HG03520 (cell line): ENCODE measurements around the gene AOPEP.

ENCODE experiments used
- ATAC-seq: cut with Tn5 transposase; IDR thresholded peaks from one replicate; pipeline ENCODE4 v1.9.1; 2021; ENCODE audit warnings: mild to moderate bottlenecking, moderate library complexity; ENCODE audit not compliant: unreplicated experiment

AOPEP gene

GRCh38 chr9:95073042-95073607 is 346.6 kb downstream of the AOPEP start:
- ATAC-seq: no peak

GRCh38 chr9:95073918-95074317 is 347.4 kb downstream of the AOPEP start:
- ATAC-seq: no peak

- no peak for ATAC-seq
Measured at GRCh38 chr9:95074632-95075031, 348.1 kb downstream of the AOPEP start.

GRCh38 chr9:95075700-95076099 is 349.2 kb downstream of the AOPEP start:
- ATAC-seq: no peak

GRCh38 chr9:95076696-95077052 is 350.2 kb downstream of the AOPEP start:
- no peak for ATAC-seq

DNA sequence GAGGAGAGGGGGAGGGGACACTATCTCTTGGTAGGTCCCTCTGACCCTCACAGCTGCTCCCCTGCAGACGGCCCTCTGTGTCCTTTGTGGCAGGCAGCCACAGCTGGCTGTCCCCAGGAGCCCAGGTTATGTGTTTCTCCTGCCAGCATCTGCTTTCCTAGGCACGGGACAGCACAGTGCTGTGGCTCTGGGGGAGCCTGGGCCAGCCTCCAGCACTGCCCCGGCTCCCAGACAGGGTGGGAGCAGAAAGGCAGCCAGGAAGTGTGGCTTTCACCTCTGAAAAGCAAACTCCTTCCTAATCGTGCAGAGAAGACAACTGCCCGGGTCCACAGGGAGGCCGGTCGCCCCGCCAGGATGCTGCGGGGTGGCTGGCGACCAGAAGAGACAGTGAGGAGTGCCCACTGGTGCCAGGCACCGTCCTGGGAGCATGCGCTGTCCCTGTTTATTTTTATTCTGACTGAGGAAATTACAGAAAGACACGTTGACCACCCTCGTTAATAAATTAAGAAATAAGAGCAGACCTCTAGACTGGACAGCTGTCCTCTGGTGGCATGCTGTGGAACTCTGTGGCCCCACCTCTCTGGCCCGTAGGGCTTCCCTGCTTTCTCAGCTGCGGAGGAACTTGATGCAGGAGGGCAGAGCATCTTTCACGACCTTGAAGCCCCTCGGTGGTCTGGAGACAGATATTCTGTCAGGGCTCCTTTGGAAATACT is 350.7 kb downstream of the AOPEP start:
- no peak for ATAC-seq

GRCh38 chr9:95077766-95078370 is 351.4 kb downstream of the AOPEP start:
- ATAC-seq: no peak

DNA sequence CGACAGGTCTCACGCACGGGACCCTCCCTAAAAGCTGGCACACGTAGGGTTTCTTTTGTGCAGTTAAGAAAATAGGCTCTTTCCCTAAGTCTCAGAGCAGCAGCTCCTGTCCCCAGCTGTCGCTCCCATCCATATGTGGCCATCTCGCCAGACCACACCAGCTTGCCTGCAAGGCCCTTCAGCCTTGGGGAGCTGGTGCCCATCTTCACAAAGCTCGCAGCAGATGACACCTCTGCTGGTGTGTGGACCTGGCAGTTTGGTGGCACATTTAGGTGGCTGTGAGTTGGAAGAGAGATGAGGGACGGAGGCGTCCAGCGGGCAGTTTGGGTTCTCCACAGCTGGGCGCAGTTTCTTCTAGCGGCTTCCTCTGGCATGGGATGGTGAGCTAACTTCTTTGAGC is 352.0 kb downstream of the AOPEP start:
- ATAC-seq: no peak

GRCh38 chr9:95078939-95079338 is 352.4 kb downstream of the AOPEP start:
- no peak for ATAC-seq

DNA sequence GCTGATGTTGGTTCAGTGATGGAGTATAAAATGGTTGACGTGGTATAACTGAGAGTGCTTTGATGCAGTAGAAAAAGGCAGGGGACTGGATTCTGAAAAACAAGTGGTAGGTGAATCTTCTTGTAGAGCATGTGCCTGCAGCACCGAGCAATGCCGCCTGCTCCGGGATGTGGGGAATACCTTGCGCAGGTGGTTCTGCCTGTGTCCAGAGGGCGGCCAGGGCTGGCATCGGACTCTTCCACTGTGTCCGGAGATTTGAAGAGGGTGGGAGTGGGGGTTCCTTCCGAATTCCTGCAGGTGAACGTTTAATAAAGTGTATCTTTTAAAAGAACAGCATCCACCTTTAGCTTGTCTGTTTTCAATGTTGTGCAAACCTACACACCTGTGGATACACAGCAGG is 353.0 kb downstream of the AOPEP start:
- no peak for ATAC-seq

- no peak for ATAC-seq
Measured at GRCh38 chr9:95080961-95081647, 354.6 kb downstream of the AOPEP start.

DNA sequence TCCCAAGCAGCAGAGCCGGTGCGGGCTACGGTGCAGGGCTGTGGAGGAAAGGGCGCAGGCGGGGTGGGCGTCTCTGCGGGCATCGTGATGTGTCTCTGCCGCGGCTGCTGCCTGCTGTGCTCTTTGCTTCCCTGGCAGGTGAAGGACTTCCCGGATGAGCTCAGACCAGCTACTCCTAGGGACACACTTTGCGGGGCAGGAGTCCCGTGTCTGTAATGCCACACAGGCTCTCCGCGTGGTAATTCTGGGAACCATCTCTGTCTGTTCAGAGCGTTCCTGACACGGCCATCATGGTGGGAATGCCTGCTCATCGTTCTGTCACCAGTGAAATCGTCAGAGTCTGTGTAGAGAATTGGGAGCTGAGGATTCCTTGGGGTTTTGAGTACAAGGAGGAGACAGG is 355.5 kb downstream of the AOPEP start:
- no peak for ATAC-seq

DNA sequence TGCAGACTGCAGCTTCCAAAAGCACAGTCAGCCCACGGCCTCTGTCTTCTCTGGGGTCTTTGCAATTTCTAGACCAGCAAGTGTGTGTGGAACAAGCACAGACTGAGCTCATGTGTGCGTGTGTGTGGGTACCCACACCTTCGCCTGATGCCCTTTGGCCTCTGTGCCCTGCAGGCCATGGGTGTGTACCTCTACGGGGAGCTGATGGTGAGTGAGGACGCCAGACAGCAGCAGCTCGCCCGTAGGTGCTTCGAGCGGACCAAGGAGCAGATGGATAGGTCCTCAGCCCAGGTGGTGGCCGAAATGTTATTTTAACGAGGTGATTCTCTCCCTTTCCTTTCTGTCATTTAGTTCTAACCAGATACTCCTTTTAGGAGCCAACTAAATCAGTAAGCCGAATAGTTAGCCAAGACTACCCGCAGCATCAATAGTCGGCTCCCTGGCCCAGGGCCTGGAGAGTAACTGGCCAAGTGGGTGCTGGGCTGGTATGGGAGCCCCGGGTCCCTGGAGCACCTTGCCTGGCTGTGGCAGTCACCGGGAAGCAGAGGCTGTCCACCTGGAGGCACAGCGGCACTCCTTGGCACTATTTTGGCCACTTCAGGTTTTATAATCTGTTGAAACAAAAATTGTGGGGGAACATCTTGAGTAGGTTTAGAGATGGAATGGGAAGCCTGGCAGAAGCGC is 356.0 kb downstream of the AOPEP start:
- no peak for ATAC-seq

DNA sequence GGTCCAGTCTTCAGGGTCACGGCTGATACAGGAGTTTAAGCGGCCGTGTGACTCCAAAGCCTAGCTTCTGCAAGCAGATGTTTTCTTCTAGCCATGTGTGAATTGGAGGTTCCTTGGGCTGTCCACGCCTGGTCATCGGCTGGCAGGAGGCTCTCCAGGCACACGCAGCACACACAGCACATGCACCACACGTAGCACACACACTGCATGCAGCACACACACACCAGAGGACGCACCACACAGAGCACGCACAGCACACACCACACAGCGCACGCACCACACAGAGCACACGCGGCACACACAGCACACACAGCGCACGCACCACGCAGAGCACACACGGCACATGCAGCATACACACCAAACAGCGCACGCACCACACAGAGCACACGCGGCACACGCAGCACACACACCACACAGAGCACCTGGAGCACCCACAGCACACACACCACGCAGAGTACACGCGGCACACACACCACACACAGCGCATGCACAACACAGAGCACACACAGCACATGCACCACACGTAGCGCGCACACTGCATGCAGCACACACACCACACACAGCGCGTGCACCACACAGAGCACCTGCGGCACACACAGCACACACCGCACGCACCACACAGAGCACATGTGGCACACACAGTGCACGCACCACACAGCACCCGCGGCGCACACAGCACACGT is 356.7 kb downstream of the AOPEP start:
- no peak for ATAC-seq

GRCh38 chr9:95084254-95084934 is 357.9 kb downstream of the AOPEP start:
- no peak for ATAC-seq

DNA sequence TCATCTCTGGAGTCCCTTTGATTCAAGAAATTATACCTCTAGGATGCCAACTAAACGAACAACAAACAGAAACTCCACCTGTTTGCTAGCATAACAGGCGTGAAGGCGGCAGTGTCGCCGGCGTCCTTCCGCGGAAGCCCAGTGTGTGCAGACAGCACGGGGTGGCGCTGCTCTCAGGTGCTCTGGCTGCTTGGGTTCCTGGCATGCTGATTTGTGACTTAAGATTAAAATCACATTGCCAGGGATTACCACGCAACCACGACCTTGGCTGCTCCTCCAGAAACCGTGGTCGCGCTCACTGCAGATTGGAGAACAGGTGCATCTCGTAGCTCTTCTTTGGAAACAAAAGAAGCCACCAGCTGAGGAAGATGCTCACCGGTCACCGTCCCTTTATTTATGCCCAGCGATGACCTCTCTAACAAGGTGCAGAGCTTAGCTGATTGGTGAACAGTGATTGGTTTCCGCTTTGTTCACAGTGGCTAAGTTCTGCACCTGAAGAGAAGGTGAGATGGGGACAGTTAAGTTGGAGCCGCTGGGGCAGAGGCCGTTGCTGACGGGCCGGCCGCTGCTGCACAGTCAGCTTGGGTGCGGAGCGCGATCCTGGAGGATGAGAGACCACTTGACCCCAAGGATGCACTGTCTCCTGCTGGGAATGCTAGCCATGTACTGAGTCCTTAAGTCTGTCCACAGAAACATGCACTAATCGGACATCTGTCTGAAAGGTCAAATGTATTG is 358.7 kb downstream of the AOPEP start:
- ATAC-seq: no peak

DNA sequence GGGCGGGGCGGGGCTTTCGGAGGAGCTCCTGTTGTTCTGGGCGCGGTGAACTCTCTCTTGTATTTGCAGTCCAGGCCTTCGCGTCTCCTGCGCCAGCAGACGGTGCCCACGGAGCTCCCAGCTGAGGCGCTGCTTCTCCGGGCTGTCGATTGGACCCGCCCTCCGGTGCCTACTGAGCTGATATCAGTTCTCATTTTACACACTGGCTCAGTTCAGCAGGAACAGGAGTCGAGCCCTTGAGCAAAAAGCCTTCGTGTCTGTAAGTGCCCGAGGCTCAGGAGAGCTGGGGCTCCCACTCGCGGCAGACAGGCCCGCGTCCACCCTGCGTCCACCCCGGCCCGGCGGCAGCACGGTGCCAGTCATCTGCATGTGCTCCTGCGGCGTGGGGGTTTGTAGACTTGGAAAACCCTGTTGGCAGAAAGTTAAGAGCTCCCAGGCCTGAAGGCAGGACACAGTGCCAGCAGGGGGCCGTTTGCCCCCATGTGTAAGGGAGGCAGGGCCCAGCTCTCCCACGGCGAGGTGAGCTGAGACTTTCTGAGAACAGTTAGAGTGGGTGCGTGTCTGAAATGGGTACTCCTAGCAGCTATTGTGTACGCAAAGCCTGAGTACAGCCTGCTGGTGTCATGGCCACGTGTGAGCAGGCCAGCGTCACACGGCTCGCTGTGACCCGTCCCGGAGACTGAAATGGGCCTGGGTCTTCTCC is 359.5 kb downstream of the AOPEP start:
- no peak for ATAC-seq

DNA sequence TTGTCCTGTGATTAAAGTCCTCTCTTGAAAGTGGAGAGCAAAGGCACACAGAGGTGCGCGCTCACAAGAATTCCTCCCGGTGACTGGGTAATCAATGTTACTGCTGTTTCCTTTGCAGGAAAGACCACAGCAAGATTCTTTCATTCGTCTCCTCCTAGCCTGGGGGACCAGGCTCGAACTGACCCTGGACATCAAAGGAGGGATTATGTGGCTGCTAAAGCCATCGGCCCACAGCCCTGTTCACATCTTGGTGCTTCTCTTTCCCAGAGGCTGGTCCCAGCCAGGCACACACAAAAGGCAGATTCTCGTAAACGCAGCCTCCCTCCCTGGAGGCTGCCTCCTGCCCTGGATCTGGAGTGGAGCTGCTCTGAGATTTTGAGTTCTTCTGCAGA is 360.1 kb downstream of the AOPEP start:
- no peak for ATAC-seq

GRCh38 chr9:95087659-95088242 is 361.3 kb downstream of the AOPEP start:
- ATAC-seq: no peak
